Pancreas (tissue), 10 donors: ENCODE data around the gene EML6. TPM values are rescaled to one million over a fixed set of nuclear protein-coding genes. Genes with fewer than 3 reads are reported as not detected.
"Not testable (repeated sequence)": the region's sequence is repeated elsewhere in the genome, so short reads cannot be mapped to it uniquely, and the experiment has no call there.

ENCODE experiments used
- ATAC-seq, 4 donors: fragments of 200-7000 bp; cut with Tn5 transposase; one replicate each; pipeline versions ENCODE4 v1.8.0 to v1.9.1; 2020; ENCODE audit warnings: mild to moderate bottlenecking in 4 of 4, moderate library complexity in 4 of 4
- DNase-seq, 6 donors: peaks; one replicate each; pipeline ENCODE4 v3.0.0-alpha.2; 2020
- FAIRE-seq: peaks from 2 replicates; lab custom pipeline; 2012; peaks lifted over from hg19 to GRCh38; lab: Jason Lieb, UNC
- H3K27ac ChIP-seq, 4 donors: fragments of 200-600 bp; sonication (generic); 1 replicate in 3 of 4; 2 replicates in 1 of 4; pipeline versions ENCODE4 v1.5.0 to v1.8.0; 2020
- H3K27me3 ChIP-seq, 4 donors: fragments of 200-600 bp; one replicate each; pipeline ENCODE4 v1.8.0; 2021
- H3K36me3 ChIP-seq, 3 donors: fragments of 200-600 bp; sonication (generic) in 1 of 3; one replicate each; pipeline versions ENCODE4 v1.5.0 to v1.8.0; 2020 to 2021
- H3K4me1 ChIP-seq, 3 donors: fragments of 200-600 bp; one replicate each; pipeline ENCODE4 v1.8.0; 2021
- H3K4me3 ChIP-seq, 4 donors: fragments of 200-600 bp; sonication (generic) in 2 of 4; one replicate each; pipeline versions ENCODE4 v1.5.0 to v1.8.0; 2020 to 2021
- H3K9me3 ChIP-seq, 4 donors: fragments of 200-600 bp; one replicate each; pipeline ENCODE4 v1.8.0; 2021
- WGBS, 2 donors: extraction: QIAGEN DNeasy Blood & Tissue Kit; methylation state at CpG; one replicate each; pipeline ENCODE4 v1.1.7; 2013; 5-methylcytosine and 5-hydroxymethylcytosine counted together
- intact Hi-C, 3 donors: fragments of 100-400 bp; cut with DNase I; formaldehyde crosslinking; loops; one replicate each; pipeline versions ENCODE4 v1.11.1 to v1.14.2; 2022
- polyA plus RNA-seq, 2 donors: library from polyadenylated mRNA; stranded (reverse); fragments of 200-250 nt; gene quantifications; one replicate each; pipeline ENCODE4 v1.2.3, GENCODE V29; 2013
- total RNA-seq, 6 donors: library from RNA; stranded (reverse); fragmentation: NEBNext Ultra II Directional in 4 of 6; extraction: Animal tissue kit (Norgen Biotek cat#: 25700) in 4 of 6; gene quantifications; one replicate each; pipeline versions ENCODE4 v1.2.1 to v1.2.4, GENCODE V29; 2021 to 2023
- TF ChIP-seq, protein P1 (sequence below), 4 donors: fragments of 200-600 bp; sonication (generic) in 3 of 4; IDR thresholded peaks; one replicate each; pipeline versions ENCODE4 v1.5.0 to v1.8.0; 2021; ENCODE audit warnings: antibody characterized with exemption in 4 of 4
- donor health status: healthy with polysubstance abuse.
- donor health status: DM: no; HTN: no; CAD: no; lungs with moderate emphysema.
- donor health status: DM: no; HTN: no; CAD: no.
- donor health status: control.
- donor health status: control.
- donor health status: Bipolar disorder and iron deficiency.
- donor health status: DM: yes; HTN: yes; CAD: no.
- donor health status: DM: no; HTN: no; CAD: no.
- donor health status: DM: no; HTN: no; CAD: no.
- donor health status: DM: yes; HTN: yes; CAD: no.

The EML6 gene
- total and polyA plus RNA-seq, 8 donors = 1.2 to 4.9 (median 2.2) TPM

- no peaks in the 10 kb centered on the region for H3K27me3 ChIP-seq
- ATAC-seq (peak in 3 of 4 donors; percentile 25 to 83 (median 79)), FAIRE-seq (no peak), DNase-seq (no peak)
- no peak overlapping the region for H3K4me3 ChIP-seq
- intact Hi-C loops = no loop called here
- no peaks in the 10 kb centered on the region for H3K36me3 ChIP-seq
- TF ChIP-seq, protein P1, sequence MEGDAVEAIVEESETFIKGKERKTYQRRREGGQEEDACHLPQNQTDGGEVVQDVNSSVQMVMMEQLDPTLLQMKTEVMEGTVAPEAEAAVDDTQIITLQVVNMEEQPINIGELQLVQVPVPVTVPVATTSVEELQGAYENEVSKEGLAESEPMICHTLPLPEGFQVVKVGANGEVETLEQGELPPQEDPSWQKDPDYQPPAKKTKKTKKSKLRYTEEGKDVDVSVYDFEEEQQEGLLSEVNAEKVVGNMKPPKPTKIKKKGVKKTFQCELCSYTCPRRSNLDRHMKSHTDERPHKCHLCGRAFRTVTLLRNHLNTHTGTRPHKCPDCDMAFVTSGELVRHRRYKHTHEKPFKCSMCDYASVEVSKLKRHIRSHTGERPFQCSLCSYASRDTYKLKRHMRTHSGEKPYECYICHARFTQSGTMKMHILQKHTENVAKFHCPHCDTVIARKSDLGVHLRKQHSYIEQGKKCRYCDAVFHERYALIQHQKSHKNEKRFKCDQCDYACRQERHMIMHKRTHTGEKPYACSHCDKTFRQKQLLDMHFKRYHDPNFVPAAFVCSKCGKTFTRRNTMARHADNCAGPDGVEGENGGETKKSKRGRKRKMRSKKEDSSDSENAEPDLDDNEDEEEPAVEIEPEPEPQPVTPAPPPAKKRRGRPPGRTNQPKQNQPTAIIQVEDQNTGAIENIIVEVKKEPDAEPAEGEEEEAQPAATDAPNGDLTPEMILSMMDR (IDR thresholded peaks at IDR 0.05) = no peak
- H3K4me1 ChIP-seq = no peaks in the 10 kb centered on the region
- no peaks in the 10 kb centered on the region for H3K9me3 ChIP-seq
- H3K27ac ChIP-seq = peak overlapping the region in 1 of 4 donors; percentile 0
- 85 to 90% methylated on average over 13 of the region's 13 CpGs for WGBS, 2 donors
Observed at GRCh38 chr2:54871457-54872107, 148.1 kb downstream of the EML6 start.

- ATAC-seq = peak in 2 of 4 donors; percentile 46 to 48
- DNase-seq = no peak
- intact Hi-C loops = no loop called here
- FAIRE-seq = no peak
- H3K27ac ChIP-seq = no peak overlapping the region
- no peak overlapping the region for H3K4me3 ChIP-seq
- no peaks in the 10 kb centered on the region for H3K27me3 ChIP-seq
- no peaks in the 10 kb centered on the region for H3K9me3 ChIP-seq
- TF ChIP-seq, protein P1 (IDR thresholded peaks at IDR 0.05) = no peak
- WGBS, 2 donors = 73 to 78% methylated on average over 3 of the region's 3 CpGs
- H3K36me3 ChIP-seq = no peaks in the 10 kb centered on the region
- H3K4me1 ChIP-seq = no peaks in the 10 kb centered on the region
Observed at GRCh38 chr2:54872780-54873179, 149.3 kb downstream of the EML6 start.

GRCh38 chr2:54873236-54873635, 149.8 kb downstream of the EML6 start:
- H3K27ac ChIP-seq, H3K9me3 ChIP-seq, intact Hi-C loops, H3K4me1 ChIP-seq, H3K4me3 ChIP-seq, H3K36me3 ChIP-seq, H3K27me3 ChIP-seq, DNase-seq, FAIRE-seq: not testable (repeated sequence)
- 55 to 60% methylated on average over 3 of the region's 3 CpGs for WGBS, 2 donors
- ATAC-seq = peak in 3 of 4 donors; percentile 52 to 59 (median 57)

DNA sequence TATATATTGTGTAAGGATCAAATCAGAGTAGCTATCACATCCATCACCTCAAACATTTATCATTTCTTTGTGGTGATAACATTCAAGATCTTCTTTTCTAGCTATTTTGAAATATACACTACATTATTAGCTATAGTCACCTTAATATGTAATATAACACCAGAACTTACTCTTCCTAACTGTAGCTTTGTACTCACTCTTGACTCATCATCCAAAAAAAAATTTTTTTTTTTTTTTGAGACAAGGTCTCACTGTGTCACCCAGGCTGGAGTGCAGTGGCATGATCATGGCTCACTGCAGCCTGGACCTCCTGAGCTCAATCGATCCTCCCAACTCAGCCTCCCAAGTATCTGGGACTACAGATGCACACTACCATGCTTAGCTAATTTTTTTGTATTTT, 153.3 kb downstream of the EML6 start:
- no peak for FAIRE-seq
- WGBS, 2 donors = 82 to 84% methylated on average over 1 of the region's 1 CpG
- no peak overlapping the region for H3K27ac ChIP-seq
- intact Hi-C loops = no loop called here
- H3K36me3 ChIP-seq = no peaks in the 10 kb centered on the region
- TF ChIP-seq, protein P1 (IDR thresholded peaks at IDR 0.05) = no peak
- no peak for DNase-seq
- no peak overlapping the region for H3K4me3 ChIP-seq
- H3K9me3 ChIP-seq = no peaks in the 10 kb centered on the region
- no peak for ATAC-seq
- no peaks in the 10 kb centered on the region for H3K27me3 ChIP-seq
- H3K4me1 ChIP-seq = no peaks in the 10 kb centered on the region

- FAIRE-seq (no peak), DNase-seq (peak in 1 of 6 donors; percentile 15), ATAC-seq (peak in 2 of 4 donors; percentile 77)
- Histone ChIP-seq H3K36me3 (no peaks in the 10 kb centered on the region), H3K27me3 (no peaks in the 10 kb centered on the region), H3K4me3 (no peak overlapping the region), H3K4me1 (no peaks in the 10 kb centered on the region), H3K9me3 (no peaks in the 10 kb centered on the region), H3K27ac (no peak overlapping the region)
- intact Hi-C loops = no loop called here
- 73 to 82% methylated on average over 4 of the region's 4 CpGs for WGBS, 2 donors
- TF ChIP-seq, protein P1 (IDR thresholded peaks at IDR 0.05) = no peak
Observed at GRCh38 chr2:54878182-54878581, 154.7 kb downstream of the EML6 start.
